ENCODE results near the gene GMNN. TPM values are rescaled to one million over a fixed set of nuclear protein-coding genes. Genes with fewer than 3 reads are reported as not detected.

GMNN gene
- total and polyA plus RNA-seq, 2 donors (not counting 1 experiment from before 2014, with no cell fraction given) = 3.8 to 7.3 TPM

GRCh38 chr6:24738741-24739140 is 36.0 kb upstream of the GMNN start:
- Histone ChIP-seq H3K4me2 (replicated peaks; ENCODE audit: low read depth, low read length, poor library complexity, severe bottlenecking) (no peak overlapping the region), H3K79me2 (ENCODE audit: control insufficient read depth, insufficient read depth, low read length) (no peaks in the 10 kb centered on the region), H3K4me3 (ENCODE audit: control extremely low read depth in 1 of 5, extremely low read depth in 1 of 5, insufficient read depth in 1 of 5, low read depth in 2 of 5, low read length in 4 of 5) (no peak overlapping the region), H3K27ac (ENCODE audit: low read length in 2 of 2) (no peak overlapping the region), H2AFZ (ENCODE audit: insufficient read depth, low read depth, low read length, poor library complexity, severe bottlenecking) (no peak overlapping the region), H3K36me3 (replicated peaks in 1 of 2; ENCODE audit: control extremely low read depth in 1 of 2, control insufficient read depth in 1 of 2, extremely low read depth in 1 of 2, insufficient read depth in 2 of 2, low read length in 1 of 2) (no peaks in the 10 kb centered on the region), H3K27me3 (replicated peaks in 1 of 4; ENCODE audit: control extremely low read depth in 1 of 4, control insufficient read depth in 3 of 4, insufficient read depth in 4 of 4, low read length in 3 of 4) (no peaks in the 10 kb centered on the region), H3K4me1 (ENCODE audit: control insufficient read depth in 2 of 2, insufficient read depth in 2 of 2, low read length in 2 of 2) (peaks cover 9% of the 10 kb centered on the region in 2 donors), H3K9me3 (ENCODE audit: control extremely low read depth in 1 of 3, control insufficient read depth in 2 of 3, insufficient read depth in 1 of 3, low read length in 2 of 3) (no peaks in the 10 kb centered on the region), H3K9ac (ENCODE audit: low read length) (no peak overlapping the region), H4K20me1 (ENCODE audit: control insufficient read depth, insufficient read depth, low read length, poor library complexity, severe bottlenecking) (no peaks in the 10 kb centered on the region)
- Mint-ChIP-seq H3K4me3 (no peak overlapping the region), H3K9me3 (ENCODE audit: insufficient read depth) (no peaks in the 10 kb centered on the region), H3K27me3 (peaks cover 3% of the 10 kb centered on the region), H3K27ac (no peak overlapping the region), H3K4me1 (peaks cover 15% of the 10 kb centered on the region)
- intact Hi-C loops (cut with micrococcal nuclease) = no loop called here
- DNase-seq (no peak), ATAC-seq (ENCODE audit: low read depth) (no peak)
- CTCF ChIA-PET = interaction anchor here (1.4 kb wide), 1 partner anchor 13 kb away, joined by 5 read pairs; no protein-coding TSS in a partner anchor
- POLR2A ChIA-PET = no interaction called here
- 96% methylated on average over 3 of the region's 3 CpGs for WGBS (ENCODE audit: insufficient coverage)
- TF ChIP-seq EZH2 (IDR thresholded peaks at IDR 0.05; ENCODE audit: borderline replicate concordance, insufficient read depth, low read depth, low read length, poor library complexity, severe bottlenecking) (no peak), CTCF (IDR thresholded peaks at IDR 0.05) (no peak)

GRCh38 chr6:24740861-24741260 is 33.9 kb upstream of the GMNN start:
- Histone ChIP-seq H3K9ac (ENCODE audit: low read length) (no peak overlapping the region), H3K79me2 (ENCODE audit: control insufficient read depth, insufficient read depth, low read length) (no peaks in the 10 kb centered on the region), H4K20me1 (ENCODE audit: control insufficient read depth, insufficient read depth, low read length, poor library complexity, severe bottlenecking) (no peaks in the 10 kb centered on the region), H3K27ac (ENCODE audit: low read length in 2 of 2) (no peak overlapping the region), H3K36me3 (replicated peaks in 1 of 2; ENCODE audit: control extremely low read depth in 1 of 2, control insufficient read depth in 1 of 2, extremely low read depth in 1 of 2, insufficient read depth in 2 of 2, low read length in 1 of 2) (no peaks in the 10 kb centered on the region), H3K4me1 (ENCODE audit: control insufficient read depth in 2 of 2, insufficient read depth in 2 of 2, low read length in 2 of 2) (peaks cover 23 to 24% of the 10 kb centered on the region in 2 donors), H3K9me3 (ENCODE audit: control extremely low read depth in 1 of 3, control insufficient read depth in 2 of 3, insufficient read depth in 1 of 3, low read length in 2 of 3) (no peaks in the 10 kb centered on the region), H3K4me2 (replicated peaks; ENCODE audit: low read depth, low read length, poor library complexity, severe bottlenecking) (no peak overlapping the region), H2AFZ (ENCODE audit: insufficient read depth, low read depth, low read length, poor library complexity, severe bottlenecking) (no peak overlapping the region), H3K4me3 (ENCODE audit: control extremely low read depth in 1 of 5, extremely low read depth in 1 of 5, insufficient read depth in 1 of 5, low read depth in 2 of 5, low read length in 4 of 5) (no peak overlapping the region), H3K27me3 (replicated peaks in 1 of 4; ENCODE audit: control extremely low read depth in 1 of 4, control insufficient read depth in 3 of 4, insufficient read depth in 4 of 4, low read length in 3 of 4) (no peaks in the 10 kb centered on the region)
- DNase-seq (no peak), ATAC-seq (ENCODE audit: low read depth) (no peak)
- Mint-ChIP-seq H3K9me3 (ENCODE audit: insufficient read depth) (no peaks in the 10 kb centered on the region), H3K4me1 (peaks cover 29% of the 10 kb centered on the region), H3K27me3 (peaks cover 3% of the 10 kb centered on the region), H3K4me3 (no peak overlapping the region), H3K27ac (no peak overlapping the region)
- ChIA-PET CTCF (no interaction called here), POLR2A (interaction anchor here (0.9 kb wide), 1 partner anchor 215 kb away, joined by 3 read pairs; no protein-coding TSS in a partner anchor)
- TF ChIP-seq EZH2 (IDR thresholded peaks at IDR 0.05; ENCODE audit: borderline replicate concordance, insufficient read depth, low read depth, low read length, poor library complexity, severe bottlenecking) (no peak), CTCF (IDR thresholded peaks at IDR 0.05) (no peak)
- intact Hi-C loops (cut with micrococcal nuclease) = no loop called here
